ENCODE measurements around the gene OR8D1. TPM values are rescaled to one million over a fixed set of nuclear protein-coding genes. Genes with fewer than 3 reads are reported as not detected.

The OR8D1 gene
- total RNA-seq, 3 donors from 2014 or later = not detected

DNA sequence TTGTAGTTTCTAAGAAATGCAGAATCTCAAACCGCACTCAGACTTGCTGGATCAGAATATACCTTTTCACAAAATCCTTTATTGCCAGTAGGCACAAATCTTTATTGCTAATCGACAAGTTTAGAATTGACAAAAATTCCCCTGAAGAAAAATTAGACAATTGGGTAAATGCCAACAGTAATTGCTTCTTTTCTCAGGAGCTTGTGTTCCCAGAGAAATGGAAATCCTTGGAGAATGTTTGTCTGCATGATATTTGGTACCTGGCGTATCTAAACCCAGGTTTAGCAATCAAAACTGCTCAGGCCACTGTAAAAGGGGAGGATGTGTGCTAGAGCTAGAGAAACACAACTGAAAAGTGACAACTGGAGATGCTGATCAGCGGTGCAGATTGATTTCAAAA, 57.7 kb downstream of the OR8D1 start, which contains the start of gene OR8G5:
TSS of gene OR8G5 (plus strand) at position 301 of the 400 bp plus-strand sequence. CDS start 8,556 bp downstream, outside the sequence.
- no peak for ATAC-seq

More for the DNA sequence above, 57.7 kb downstream of the OR8D1 start, which contains the start of gene OR8G5:
- H3K27me3 Mint-ChIP-seq (ENCODE audit: low read depth) = no peaks in the 10 kb centered on the region
- no peaks in the 10 kb centered on the region for H3K4me1 Mint-ChIP-seq (ENCODE audit: low read depth)
- H3K4me3 Mint-ChIP-seq = no peak within 1 kb of the TSS
- no peak for DNase-seq
- no peaks in the 10 kb centered on the region for H3K9me3 Mint-ChIP-seq
- H3K36me3 Mint-ChIP-seq (ENCODE audit: insufficient read depth) = no peaks in the 10 kb centered on the region

Other genes starting within 250 kb of the OR8D1 start
- gene VWA5A, start 198.5 kb downstream of the OR8D1 start, total RNA-seq = 1 to 10 TPM; 1.5 to 1.8 (median 1.7) TPM
- not detected for gene OR10D3, start 130.6 kb downstream of the OR8D1 start, total RNA-seq
- gene OR8G1, start 72.9 kb downstream of the OR8D1 start, total RNA-seq = not detected
- not detected for gene OR8G5, start 57.6 kb downstream of the OR8D1 start, total RNA-seq
- not detected for gene OR8D2, start 6.2 kb upstream of the OR8D1 start, total RNA-seq
- not detected for gene OR8B2, start 70.5 kb upstream of the OR8D1 start, total RNA-seq
- not detected for gene OR8B3, start 85.1 kb upstream of the OR8D1 start, total RNA-seq
- not detected for gene OR8B4, start 110.9 kb upstream of the OR8D1 start, total RNA-seq
- not detected for gene OR8B8, start 131.7 kb upstream of the OR8D1 start, total RNA-seq
- gene OR8B12, start 229.7 kb upstream of the OR8D1 start, total RNA-seq = not detected